ENCODE measurements around the gene MAP3K3. TPM values are rescaled to one million over a fixed set of nuclear protein-coding genes. Genes with fewer than 3 reads are reported as not detected.
A peak's percentile ranks its signal among the peaks of the same experiment; 100 is the strongest.

Gene MAP3K3
- total RNA-seq, 1 donor from 2014 or later, result 38.2 TPM

- TF ChIP-seq CTCF (IDR thresholded peaks at IDR 0.05), result peak; percentile 12
- DNase-seq (ENCODE audit: low spot score), result no peak
- Mint-ChIP-seq H3K4me1 (ENCODE audit: low read depth) (peaks cover 19% of the 10 kb centered on the region), H3K9me3 (ENCODE audit: low read depth) (no peaks in the 10 kb centered on the region), H3K4me3 (ENCODE audit: unreplicated experiment) (peak overlapping the region; percentile 94), H3K27me3 (ENCODE audit: low read depth) (no peaks in the 10 kb centered on the region), H3K27ac (ENCODE audit: unreplicated experiment) (peak overlapping the region; percentile 92), H3K36me3 (ENCODE audit: low read depth) (peaks cover 4% of the 10 kb centered on the region)
These were observed 118.9 kb downstream of the MAP3K3 start for GRCh38 chr17:63741143-63741407.

- H3K27me3 Mint-ChIP-seq (ENCODE audit: low read depth), result no peaks in the 10 kb centered on the region
- no peaks in the 10 kb centered on the region for H3K9me3 Mint-ChIP-seq (ENCODE audit: low read depth)
These were observed 119.4 kb downstream of the MAP3K3 start, which contains the start of gene STRADA for GRCh38 chr17:63741408-63742173. Gene STRADA, minus strand, starts transcription at chr17:63741799. Its CDS starts 13,430 bp downstream, at chr17:63728369.

More at GRCh38 chr17:63741408-63742173, 119.4 kb downstream of the MAP3K3 start, which contains the start of gene STRADA:
- peaks cover 19% of the 10 kb centered on the region for H3K4me1 Mint-ChIP-seq (ENCODE audit: low read depth)
- peak; percentile 12 for TF ChIP-seq CTCF (IDR thresholded peaks at IDR 0.05)
- peak within 1 kb of the TSS; percentile 94 for H3K4me3 Mint-ChIP-seq (ENCODE audit: unreplicated experiment)
- peak within 1 kb of the TSS; percentile 92 for H3K27ac Mint-ChIP-seq (ENCODE audit: unreplicated experiment)
- H3K36me3 Mint-ChIP-seq (ENCODE audit: low read depth), result peaks cover 6% of the 10 kb centered on the region
- peak; percentile 99 for DNase-seq (ENCODE audit: low spot score)

Other genes with a start within 250 kb of the MAP3K3 start
- gene CYB561, start 176.1 kb upstream of the MAP3K3 start, total RNA-seq, result 6.2 to 10.1 TPM (median 9.0 TPM) in 3 replicates
- 0.28 to 0.68 TPM (median 0.52 TPM) in 3 replicates for gene ACE, start 145.4 kb upstream of the MAP3K3 start, total RNA-seq
- gene KCNH6, start 99.1 kb upstream of the MAP3K3 start, total RNA-seq, result not detected in 3 replicates
- 66.2 to 70.4 TPM (median 69.3 TPM) in 3 replicates for gene DCAF7, start 71.9 kb upstream of the MAP3K3 start, total RNA-seq
- gene TACO1, start 21.5 kb upstream of the MAP3K3 start, total RNA-seq, result 17.3 to 19.3 TPM (median 18.3 TPM) in 3 replicates
- 24.7 to 33.3 TPM (median 32.2 TPM) in 3 replicates for gene LIMD2, start 77.7 kb downstream of the MAP3K3 start, total RNA-seq
- gene STRADA, start 119.4 kb downstream of the MAP3K3 start, total RNA-seq, result 26.2 to 47.3 TPM (median 27.1 TPM) in 3 replicates
- 63.5 to 65.1 TPM (median 64.9 TPM) in 3 replicates for gene CCDC47, start 151.2 kb downstream of the MAP3K3 start, total RNA-seq
- gene DDX42, start 151.8 kb downstream of the MAP3K3 start, total RNA-seq, result 94.6 to 120 TPM (median 99.0 TPM) in 3 replicates
- gene PSMC5, start 205.0 kb downstream of the MAP3K3 start, total RNA-seq, result 92.3 to 112 TPM (median 94.9 TPM) in 3 replicates
- gene FTSJ3, start 205.2 kb downstream of the MAP3K3 start, total RNA-seq, result 26.5 to 41.4 TPM (median 27.9 TPM) in 3 replicates
- 30.7 to 35.1 TPM (median 34.6 TPM) in 3 replicates for gene SMARCD2, start 220.3 kb downstream of the MAP3K3 start, total RNA-seq

Measured in chondrocyte (in vitro differentiated cells).